Measurements from ENCODE around the gene ZDHHC22. TPM values are rescaled to one million over a fixed set of nuclear protein-coding genes. Genes with fewer than 3 reads are reported as not detected.

The ZDHHC22 gene
- polyA plus RNA-seq, 1 donor from 2014 or later, result 4.3 TPM

GRCh38 chr14:77084985-77085384, 56.6 kb downstream of the ZDHHC22 start:
- H3K9me3 ChIP-seq (ENCODE audit: low read length), result no peaks in the 10 kb centered on the region
- H3K27me3 ChIP-seq (ENCODE audit: insufficient read depth, low read depth, low read length), result no peaks in the 10 kb centered on the region
- peak overlapping the region; percentile 93 for H3K27ac ChIP-seq (ENCODE audit: low read length)
- no peaks in the 10 kb centered on the region for H3F3A ChIP-seq (ENCODE audit: insufficient read depth, low read length, poor library complexity, severe bottlenecking)
- H3K79me2 ChIP-seq (replicated peaks; ENCODE audit: insufficient read depth, low read length), result no peaks in the 10 kb centered on the region
- H3K4me2 ChIP-seq (ENCODE audit: low read length), result no peak overlapping the region
- no peaks in the 10 kb centered on the region for H3K9me2 ChIP-seq (ENCODE audit: insufficient read depth, low read length)
- H3K36me3 ChIP-seq (ENCODE audit: insufficient read depth, low read length), result no peaks in the 10 kb centered on the region
- peak overlapping the region; percentile 34 for H2AFZ ChIP-seq (ENCODE audit: low read depth, low read length)
- H4K20me1 ChIP-seq (ENCODE audit: insufficient read depth), result no peaks in the 10 kb centered on the region
- peak overlapping the region; percentile 59 for H3K4me3 ChIP-seq (ENCODE audit: low read length)
- TF ChIP-seq CTCF (IDR thresholded peaks at IDR 0.05; ENCODE audit: poor library complexity, severe bottlenecking) (no peak), SMC3 (conservative IDR thresholded peaks at IDR 0.05; ENCODE audit: poor library complexity) (no peak), REST (IDR thresholded peaks at IDR 0.05; ENCODE audit: borderline replicate concordance) (peak; percentile 11), RAD21 (conservative IDR thresholded peaks at IDR 0.05) (no peak), EZH2 (IDR thresholded peaks at IDR 0.05; ENCODE audit: borderline replicate concordance, insufficient read depth, low read length, poor library complexity, severe bottlenecking) (no peak)
- H3K9ac ChIP-seq (ENCODE audit: low read length), result peak overlapping the region; percentile 62

- Histone ChIP-seq H3K36me3 (ENCODE audit: insufficient read depth, low read length) (no peaks in the 10 kb centered on the region), H3K4me2 (ENCODE audit: low read length) (no peak overlapping the region), H2AFZ (ENCODE audit: low read depth, low read length) (no peak overlapping the region), H3K27ac (ENCODE audit: low read length) (no peak overlapping the region), H3K27me3 (ENCODE audit: insufficient read depth, low read depth, low read length) (no peaks in the 10 kb centered on the region), H3K4me3 (ENCODE audit: low read length) (no peak overlapping the region), H3K9me2 (ENCODE audit: insufficient read depth, low read length) (no peaks in the 10 kb centered on the region), H4K20me1 (ENCODE audit: insufficient read depth) (no peaks in the 10 kb centered on the region), H3F3A (ENCODE audit: insufficient read depth, low read length, poor library complexity, severe bottlenecking) (no peaks in the 10 kb centered on the region), H3K9ac (ENCODE audit: low read length) (no peak overlapping the region), H3K79me2 (replicated peaks; ENCODE audit: insufficient read depth, low read length) (no peaks in the 10 kb centered on the region), H3K9me3 (ENCODE audit: low read length) (no peaks in the 10 kb centered on the region)
- TF ChIP-seq POLR2AphosphoS5 (IDR thresholded peaks at IDR 0.05), result no peak
- TF ChIP-seq MXI1 (conservative IDR thresholded peaks at IDR 0.05; ENCODE audit: poor library complexity, severe bottlenecking), result no peak
- TF ChIP-seq TAF1 (IDR thresholded peaks at IDR 0.05; ENCODE audit: low read depth), result no peak
- no peak for TF ChIP-seq SMC3 (conservative IDR thresholded peaks at IDR 0.05; ENCODE audit: poor library complexity)
- TF ChIP-seq EZH2 (IDR thresholded peaks at IDR 0.05; ENCODE audit: borderline replicate concordance, insufficient read depth, low read length, poor library complexity, severe bottlenecking), result no peak
- no peak for TF ChIP-seq EP300 (conservative IDR thresholded peaks at IDR 0.05; ENCODE audit: poor library complexity, severe bottlenecking)
- TF ChIP-seq CTCF (IDR thresholded peaks at IDR 0.05; ENCODE audit: poor library complexity, severe bottlenecking), result no peak
- no peak for TF ChIP-seq RAD21 (conservative IDR thresholded peaks at IDR 0.05)
- no peak for TF ChIP-seq REST (IDR thresholded peaks at IDR 0.05; ENCODE audit: borderline replicate concordance)
Measured at GRCh38 chr14:77083082-77083481, 58.5 kb downstream of the ZDHHC22 start.

Measured in neural cell (in vitro differentiated cells).